HG03066 (cell line): ENCODE measurements around the gene SH3GLB2.
A peak's percentile ranks its signal among the peaks of the same experiment; 100 is the strongest.

Source experiments
- ATAC-seq: cut with Tn5 transposase; IDR thresholded peaks from one replicate; pipeline ENCODE4 v1.9.1; 2021; ENCODE audit warnings: low read depth; ENCODE audit not compliant: unreplicated experiment

Gene SH3GLB2

DNA sequence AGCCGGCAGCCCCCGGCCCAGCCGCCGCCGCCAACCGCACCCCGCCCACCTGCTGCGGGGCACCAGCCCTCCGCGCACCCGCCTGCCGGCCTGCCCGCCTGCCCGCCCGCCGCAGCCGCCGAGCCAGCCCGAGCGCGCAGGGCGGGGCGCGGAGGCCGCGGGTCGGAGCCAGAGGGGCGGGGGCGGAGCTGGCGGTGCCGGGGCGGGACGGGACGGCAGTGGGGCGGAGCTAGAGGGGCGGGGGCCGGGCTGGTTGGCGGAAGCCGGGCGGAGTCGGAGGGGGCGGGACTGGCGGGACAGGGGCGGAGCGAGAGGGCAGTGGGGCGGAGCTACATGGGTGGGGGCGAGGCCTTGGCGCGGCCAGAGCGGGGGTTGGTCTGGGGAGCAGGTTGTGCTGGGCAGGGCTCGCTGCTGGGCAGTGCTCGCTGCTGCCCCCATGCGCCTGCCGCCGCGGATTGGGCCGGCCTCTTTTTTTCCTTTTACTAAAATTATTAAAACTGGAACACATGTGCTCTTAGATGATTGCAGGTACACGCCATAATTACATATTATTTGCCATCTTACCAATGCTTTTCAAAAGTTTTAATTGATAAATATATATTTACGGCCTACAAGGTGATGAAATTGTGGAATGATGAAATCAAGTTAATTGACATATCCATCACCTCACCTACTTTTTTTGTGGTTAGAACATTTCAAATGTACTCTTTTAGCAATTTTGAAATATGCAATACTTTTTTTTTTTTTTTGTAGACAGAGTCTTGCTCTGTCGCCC is at the start of gene SH3GLB2:
SH3GLB2 (minus strand) TSS at position 140 of the 775 bp plus-strand sequence. CDS start 177 bp downstream, outside the sequence.
- ATAC-seq = peak; percentile 81

DNA sequence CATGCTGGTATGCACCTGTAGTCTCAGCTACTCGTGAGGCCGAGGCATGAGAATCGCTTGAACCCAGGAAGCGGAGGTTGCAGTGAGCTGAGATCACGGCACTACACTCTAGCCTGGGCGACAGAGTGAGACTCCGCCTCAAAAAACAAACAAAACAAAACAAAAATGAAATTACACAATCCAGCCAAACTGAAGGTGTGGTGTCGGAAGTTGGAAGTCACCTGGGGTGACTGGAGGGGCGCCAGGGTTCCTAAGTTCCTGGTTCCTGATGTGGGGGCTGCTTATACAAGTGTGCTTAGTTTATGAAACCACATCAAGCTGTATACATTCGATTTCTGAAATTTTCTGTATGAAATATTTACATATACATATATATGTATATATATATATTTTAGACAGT is 49.1 kb upstream of the SH3GLB2 start:
- no peak for ATAC-seq

DNA sequence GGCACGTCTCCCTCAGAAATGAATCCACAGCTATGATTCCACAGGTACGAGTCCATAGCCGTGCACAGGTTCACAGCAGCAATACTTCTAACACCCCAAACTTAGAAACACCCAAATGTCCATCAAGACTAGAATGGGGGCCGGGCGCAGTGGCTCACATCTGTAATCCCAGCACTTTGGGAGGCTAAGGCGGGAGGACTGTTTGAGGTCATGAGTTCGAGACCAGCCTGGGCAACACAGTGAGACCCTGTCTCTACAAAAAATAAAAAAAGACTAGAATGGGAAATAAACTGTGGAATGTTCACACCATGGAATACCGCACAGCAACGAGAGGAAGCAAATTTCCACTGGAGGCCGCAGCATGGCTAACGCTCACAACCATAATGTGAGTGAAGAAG is 48.5 kb upstream of the SH3GLB2 start:
- ATAC-seq = no peak

DNA sequence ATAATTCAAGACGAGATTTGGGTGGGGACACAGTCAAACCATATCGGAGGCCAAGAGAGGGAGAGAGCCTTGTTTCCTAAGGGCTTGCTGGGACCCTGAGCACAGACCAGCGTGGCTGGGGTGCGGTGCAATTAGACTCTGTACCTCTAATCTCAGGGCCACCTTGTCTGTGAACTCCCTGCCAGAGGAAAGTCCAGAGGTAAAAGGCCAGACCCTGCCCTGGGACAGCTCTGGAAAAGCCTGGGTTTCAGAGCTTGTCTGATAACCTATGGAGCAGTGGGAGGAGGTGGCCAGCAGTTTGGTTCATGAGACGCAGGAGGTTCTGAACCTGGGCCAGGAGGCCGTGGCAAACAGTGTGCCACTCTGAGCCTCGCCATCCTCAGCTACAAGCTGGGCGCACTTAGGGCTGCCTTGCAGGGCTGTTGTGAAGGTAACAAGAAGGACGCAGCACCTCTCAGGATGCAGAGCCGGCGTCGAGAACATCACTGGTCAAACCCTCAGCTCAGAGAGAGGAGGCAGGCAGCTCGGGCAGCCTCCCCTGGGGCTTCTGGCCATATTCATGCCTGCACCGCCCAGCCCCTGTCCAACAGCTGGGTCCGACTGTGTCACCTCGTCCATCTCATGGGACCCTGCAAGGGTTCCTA is 48.0 kb upstream of the SH3GLB2 start:
- no peak for ATAC-seq

DNA sequence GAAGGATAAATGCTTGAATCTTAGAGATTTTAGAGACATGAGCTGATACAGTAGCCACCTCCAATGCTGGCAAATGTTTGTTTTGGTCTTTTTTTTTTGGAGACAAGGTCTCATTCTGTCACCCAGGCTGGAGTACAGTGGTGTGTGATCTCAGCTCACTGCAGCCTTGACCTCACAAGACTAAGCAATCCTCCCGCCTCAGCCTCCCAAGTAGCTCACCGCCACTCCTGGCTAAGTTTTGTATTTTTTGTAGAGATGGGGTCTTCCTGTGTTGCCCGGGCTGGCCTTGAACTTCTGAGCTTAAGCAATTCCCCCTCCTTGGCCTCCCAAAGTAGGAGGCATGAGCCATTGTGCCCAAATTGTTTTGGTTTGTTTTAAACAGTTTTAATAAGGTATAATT is 46.0 kb upstream of the SH3GLB2 start:
- no peak for ATAC-seq

DNA sequence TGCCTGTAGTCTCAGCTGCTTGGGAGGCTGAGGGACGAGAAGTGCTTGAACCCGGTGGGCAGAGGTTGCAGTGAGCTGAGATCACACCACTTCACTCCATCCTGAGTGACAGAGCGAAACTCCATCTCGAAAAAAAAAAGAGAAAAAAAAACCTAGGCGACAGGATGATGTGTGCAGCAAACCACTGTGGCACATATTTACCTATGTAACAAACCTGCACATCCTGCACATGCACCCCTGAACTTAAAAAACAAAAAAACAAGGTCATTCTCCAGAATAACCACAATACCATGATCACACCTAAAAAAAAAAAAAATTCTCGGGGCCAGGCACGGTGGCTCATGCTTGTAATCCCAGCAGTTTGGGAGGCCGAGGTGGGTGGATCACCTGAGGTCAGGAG is 45.3 kb upstream of the SH3GLB2 start:
- ATAC-seq = no peak

DNA sequence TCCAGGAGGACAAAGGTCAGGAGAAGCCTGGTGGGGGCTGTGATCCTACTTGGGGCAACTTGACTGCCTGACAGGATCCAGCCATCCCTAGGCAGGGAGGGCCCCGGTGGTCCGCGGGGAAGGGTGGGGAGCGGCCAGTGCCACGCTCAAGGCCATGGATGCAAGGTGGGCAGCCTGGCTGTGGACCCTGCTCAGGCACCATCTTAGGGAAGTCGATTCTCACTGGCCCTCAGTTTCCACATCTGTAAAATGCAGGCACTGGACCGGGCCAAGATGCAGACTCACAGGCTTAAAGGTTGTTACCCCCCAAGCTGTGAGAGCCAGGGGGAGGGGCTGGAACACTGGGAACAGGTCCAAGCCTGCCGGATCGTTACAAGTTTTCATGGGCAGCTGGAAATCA is 44.0 kb upstream of the SH3GLB2 start:
- ATAC-seq = no peak

DNA sequence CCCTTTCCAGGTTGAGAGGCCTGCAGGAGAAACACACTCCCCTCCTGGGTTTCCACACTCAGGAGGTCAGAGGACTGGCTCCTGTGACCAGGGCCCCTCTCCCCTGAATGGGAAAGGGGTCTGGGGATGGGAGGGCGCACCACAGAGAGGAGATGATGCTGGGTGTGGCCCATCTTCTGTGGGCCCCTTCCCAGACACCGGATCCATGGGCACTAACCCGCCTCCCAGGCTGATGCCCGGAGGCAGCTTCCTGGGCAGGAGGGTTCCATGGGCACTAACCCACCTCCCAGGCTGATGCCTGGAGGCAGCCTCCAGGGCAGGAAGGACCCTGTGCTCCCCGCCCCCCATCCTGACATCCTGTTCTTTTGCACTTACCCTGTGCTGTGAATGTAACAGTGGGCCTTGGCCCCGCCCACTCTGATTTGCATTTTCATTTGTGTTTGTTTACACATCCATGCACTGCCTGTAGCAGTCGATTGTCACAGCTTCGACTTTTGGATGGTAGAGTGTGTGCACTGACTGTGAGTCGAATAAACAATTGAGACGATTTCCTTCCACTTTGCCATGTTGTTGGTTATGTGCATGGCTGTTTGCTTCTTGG is 43.5 kb upstream of the SH3GLB2 start:
- no peak for ATAC-seq

DNA sequence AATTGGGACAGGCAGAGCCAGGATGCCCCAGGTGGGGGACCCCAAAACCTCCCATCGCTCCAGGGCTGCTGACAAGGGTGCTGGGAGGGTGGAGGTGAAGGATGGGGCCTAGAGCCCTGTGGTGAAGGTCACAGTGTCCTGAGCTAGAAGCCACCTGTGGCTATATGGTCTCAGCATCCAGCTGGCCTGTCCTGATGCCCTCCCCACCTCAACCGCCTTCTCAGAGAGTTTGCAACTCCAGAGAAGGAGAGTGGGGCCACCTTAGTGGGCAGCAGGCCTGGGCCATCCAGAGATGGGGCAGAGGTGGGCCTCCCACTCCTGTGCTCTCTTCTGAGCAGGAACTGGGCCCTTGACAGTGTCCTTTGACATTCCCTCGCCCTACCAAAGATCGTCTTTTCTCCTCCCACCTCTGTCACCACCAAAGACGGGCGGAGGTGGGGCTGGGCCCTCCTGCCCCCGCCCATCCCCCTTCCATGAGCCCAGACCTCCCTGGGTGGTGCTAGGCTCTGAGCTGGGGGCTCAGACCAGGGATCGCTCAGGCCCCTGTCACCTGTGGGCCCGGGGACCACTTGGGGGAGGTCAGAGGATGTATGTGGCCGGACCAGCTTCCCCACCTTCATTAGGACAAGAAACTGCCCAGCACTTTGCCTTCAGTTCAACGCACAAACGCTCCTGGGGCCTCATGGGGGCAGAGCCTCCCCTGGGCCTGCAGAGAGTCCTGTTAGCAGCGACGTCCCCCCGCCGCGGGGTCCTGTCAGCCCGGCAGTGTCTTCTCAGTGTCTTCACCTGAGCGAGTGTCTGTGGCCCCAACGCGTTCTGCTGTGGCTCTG is 42.8 kb upstream of the SH3GLB2 start:
- no peak for ATAC-seq

DNA sequence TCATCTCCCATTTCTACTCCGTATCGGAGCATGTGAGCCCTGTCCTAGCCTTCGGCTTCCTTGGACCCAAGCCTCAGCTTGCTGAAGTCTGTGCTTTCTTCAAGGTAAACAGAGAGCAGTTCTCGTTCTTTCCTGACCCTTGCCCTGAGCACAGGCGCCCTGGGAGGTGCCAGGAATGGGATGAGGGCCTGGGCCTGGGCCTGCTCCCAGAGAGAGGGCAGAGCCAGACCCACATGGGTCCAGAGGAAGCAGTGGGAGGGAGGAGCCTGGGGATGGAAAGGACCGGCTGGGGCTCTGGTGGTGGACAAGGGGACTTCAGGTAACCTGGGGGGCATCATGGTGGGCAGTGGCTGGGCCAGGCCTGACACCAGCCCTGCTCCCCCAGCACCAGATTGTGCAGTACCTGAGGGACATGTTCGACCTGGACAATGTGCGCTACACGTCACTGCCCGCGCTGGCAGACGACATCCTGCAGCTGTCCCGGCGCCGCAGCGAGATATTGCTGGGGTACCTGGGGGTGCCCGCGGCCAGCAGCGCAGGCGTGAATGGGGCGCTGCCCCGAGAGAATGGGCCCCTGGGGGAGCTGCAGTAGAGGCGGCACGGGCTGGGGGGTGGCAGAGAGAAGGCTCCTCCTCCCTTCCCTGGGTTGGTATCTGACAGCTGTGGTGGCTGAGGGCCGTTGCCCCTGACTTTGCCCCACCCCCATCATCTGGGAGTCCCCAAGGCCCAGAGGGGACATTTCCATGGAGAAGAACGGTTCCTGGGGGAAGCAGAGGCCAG is 41.9 kb upstream of the SH3GLB2 start:
- ATAC-seq = no peak

DNA sequence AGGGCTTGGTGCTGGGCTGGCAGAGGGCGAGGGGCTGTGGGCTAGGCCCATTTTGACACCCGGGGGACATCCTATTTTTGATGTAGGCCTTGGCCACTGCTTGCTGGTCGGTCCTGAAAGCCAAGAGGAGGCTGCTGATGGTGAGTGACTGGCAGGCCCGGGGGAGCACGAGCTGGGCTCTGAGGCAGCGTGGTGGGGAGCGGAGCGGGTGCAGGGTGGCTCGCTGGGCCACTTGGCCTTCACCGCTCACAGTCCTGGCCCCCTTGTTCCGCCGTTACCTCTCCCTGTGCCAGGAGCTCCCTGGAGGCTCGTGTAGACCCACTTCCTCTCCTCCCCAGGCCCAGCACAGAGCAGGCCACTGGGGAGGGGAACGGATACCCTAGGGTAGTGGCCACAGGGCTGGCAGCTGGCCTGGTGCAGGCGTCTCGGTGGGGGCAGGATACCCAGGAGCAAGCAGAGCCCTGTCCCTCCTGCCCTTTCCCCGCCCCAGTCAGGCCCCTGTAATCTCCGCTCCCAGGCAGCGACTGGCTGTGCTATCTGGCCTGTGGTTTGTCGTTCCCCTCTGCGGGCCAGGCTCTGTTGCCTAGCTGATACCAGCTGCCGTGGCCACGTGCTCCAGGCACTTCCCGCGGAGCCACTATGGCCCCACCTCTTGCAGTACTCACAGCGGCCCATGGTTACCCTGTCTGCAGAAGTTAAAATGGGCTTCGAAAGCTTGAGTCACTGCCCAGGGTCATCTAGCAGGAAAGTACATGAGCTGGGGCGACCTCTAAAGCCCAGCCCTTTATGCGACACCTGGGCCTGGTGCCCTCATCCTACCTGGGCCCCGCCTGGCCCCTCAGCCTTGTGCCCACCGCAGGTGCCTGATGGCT is 41.1 kb upstream of the SH3GLB2 start:
- ATAC-seq = peak; percentile 86

DNA sequence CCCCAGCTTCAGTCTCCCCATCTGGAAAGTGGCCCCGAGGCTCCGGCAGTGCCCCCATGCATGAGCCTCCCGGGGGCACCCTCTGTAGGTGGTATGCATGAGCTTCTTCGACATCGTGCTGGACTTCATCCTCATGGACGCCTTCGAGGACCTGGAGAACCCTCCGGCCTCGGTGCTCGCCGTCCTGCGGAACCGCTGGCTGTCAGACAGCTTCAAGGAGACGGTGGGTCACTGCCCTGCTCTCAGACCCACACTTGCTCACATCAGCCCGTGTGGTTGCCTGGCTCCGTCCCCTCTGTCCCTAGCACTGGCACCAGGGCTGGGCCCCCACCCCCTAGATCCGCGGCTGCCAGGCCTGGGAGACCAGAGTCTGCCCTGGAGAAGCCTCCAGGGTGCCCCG is 40.0 kb upstream of the SH3GLB2 start:
- ATAC-seq = no peak

DNA sequence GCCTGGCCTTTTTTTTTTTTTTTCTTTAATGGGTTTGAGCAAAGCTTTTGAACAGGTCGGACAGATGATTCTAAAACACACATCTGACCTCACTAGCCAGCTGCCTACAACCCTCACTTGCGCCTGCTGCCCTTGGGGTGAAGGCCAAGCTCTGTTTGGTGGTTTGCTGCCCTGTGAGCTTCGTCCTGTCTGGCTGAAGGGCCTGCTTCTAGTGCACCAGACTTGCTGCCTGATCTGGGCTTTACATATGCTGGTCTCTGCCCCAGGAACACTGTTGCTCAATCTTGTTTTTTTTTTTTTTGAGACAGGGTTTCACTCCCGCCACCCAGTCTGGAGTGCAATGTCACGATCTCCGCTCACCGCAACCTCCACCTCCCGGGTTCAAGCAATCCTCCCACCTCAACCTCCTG is 36.4 kb upstream of the SH3GLB2 start:
- ATAC-seq = no peak

DNA sequence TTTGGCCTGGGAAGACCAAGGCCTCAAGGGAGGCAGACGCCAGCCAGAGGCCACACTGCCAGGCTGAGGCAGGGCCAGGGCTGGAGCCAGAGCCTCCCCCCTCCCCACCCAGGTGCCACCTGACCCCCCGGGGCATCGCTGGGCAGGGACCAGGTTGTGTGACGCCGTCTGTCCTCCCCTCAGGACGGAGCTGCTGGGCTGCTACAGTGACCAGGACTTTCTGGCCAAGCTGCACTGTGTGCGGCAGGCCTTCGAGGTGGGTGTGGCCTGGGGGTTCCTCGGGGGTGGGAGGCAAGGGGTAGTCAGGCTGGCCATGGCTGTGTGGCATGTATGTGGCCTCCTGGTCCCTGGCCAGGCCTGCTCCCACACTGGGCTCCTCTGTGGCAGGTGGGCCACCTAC is 34.9 kb upstream of the SH3GLB2 start:
- ATAC-seq = no peak

DNA sequence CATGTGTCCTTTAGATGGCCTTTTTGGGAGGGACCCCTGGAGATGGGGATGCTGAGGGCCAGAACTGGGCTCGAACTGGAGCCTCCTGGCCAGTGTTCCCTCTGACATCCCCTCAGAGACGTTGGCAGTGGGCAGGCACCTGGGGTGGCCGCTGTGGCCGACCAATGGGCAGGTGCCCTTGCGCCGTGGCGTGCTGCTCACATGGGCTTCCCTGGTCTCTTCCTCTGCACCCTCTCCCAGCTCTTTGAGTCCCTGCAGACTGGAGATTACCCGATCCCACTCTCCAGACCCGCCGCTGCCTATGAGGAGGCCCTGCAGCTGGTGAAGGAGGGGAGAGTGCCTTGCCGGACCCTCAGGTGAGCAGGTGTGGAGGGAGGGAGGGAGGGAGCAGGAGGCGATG is 32.9 kb upstream of the SH3GLB2 start:
- no peak for ATAC-seq

DNA sequence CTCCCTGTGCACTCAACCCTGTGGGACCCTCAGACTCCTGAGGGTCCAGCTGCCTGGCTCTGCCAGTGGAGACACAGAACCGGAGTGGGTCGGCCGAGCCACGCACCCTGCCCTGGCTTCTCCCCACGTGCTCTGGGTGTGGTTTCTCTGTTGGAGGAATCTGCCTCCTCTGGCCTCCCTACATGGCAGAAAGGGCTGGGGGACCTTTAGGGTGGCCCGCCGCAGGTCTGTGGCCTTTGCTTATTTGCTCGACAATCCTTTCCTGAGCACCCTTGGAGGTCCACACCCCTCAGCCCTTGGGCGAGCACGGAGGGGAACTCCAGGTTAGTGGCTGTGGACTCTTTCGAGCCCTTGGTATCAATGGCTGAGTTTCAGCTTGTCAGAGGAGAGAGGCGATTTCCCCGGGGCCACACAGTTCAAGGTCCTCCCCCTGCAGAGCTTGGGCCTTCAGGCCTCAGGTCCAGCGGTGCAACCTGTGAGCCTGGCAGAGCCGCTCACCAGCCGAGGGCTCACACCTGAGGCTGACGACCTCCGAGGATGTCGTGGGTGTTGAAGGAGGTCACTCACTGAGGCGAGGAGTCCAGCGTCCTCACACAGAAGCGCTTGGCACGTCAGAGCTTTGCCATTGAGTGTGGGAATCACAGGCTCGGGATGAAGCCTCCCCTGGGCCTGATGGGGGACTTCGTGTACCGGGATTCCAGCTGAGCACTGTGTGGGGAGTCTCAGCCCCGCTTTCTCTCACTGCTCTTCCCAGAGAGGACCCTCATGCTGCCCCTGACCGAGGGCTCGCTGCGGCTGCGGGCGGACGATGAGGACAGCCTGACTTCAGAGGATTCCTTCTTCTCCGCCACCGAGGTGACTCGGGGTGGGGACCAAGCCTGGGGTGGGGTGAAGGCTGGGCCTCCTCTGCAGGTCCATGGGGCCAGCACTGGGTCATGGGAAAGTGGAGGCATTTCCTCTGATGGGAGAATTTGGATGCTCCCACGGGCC is 32.0 kb upstream of the SH3GLB2 start:
- ATAC-seq = no peak

DNA sequence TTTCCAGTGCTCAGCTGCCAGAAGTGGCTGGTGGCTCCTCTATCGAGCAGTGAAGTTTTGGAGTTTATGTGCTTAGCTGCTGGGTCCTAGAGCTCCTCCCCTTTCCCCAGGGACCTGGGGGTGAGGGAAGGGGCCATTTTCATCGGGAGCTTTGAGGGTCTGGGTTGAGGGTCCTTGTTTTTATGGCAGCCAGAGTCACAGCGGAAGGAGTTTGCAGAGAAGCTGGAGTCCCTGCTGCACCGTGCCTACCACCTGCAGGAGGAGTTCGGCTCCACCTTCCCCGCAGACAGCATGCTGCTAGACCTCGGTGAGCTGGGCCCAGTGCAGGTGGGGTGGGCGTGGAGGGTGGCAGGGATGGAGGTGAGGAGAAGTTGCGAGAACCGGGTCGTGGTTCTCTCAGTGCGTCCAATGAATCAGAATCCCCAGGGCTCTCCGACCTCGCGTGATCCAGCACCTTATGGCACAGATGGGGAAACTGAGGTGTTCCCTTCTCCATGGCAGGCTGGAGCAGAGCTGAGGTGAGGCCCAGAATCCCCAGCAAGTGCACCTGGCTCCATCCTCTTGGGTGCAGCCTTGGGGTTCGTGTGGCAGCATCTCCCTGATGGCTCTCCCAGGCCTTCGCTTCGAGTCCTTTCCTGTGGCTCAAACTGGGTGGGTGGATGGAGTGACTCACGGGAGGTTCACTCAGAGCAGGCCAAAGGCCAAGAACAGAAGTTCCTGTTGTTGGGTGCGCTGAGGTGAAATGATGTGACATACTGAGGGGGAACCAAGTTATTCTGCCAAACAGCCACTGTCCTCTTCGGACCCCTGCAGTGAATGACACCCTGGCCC is 31.0 kb upstream of the SH3GLB2 start:
- ATAC-seq = no peak
